22Rv1 (cell line): ENCODE results near the gene ERBB2.
"Not testable (repeated sequence)": the region's sequence is repeated elsewhere in the genome, so short reads cannot be mapped to it uniquely, and the experiment has no call there.

ENCODE experiments used
- H3K27ac ChIP-seq: fragments of 450-650 bp; 2 replicates; pipeline ENCODE4 v1.5.1; 2017
- CTCF ChIP-seq: fragments of 450-650 bp; IDR thresholded peaks from 2 replicates; pipeline ENCODE4 v1.5.1; 2017; ENCODE audit warnings: mild to moderate bottlenecking
- ZFX ChIP-seq: fragments of 450-650 bp; IDR thresholded peaks from 2 replicates; pipeline ENCODE4 v1.6.1; 2017; ENCODE audit warnings: antibody characterized with exemption, borderline replicate concordance

The ERBB2 gene

GRCh38 chr17:39747745-39748144 lies 47.9 kb downstream of the ERBB2 start:
- 0 out of 2 replicates have a peak overlapping the region, but pooled peaks have one; percentile 7 for H3K27ac ChIP-seq
- no peak for TF ChIP-seq CTCF

- not testable (repeated sequence) for H3K27ac ChIP-seq
These were observed 48.7 kb downstream of the ERBB2 start for GRCh38 chr17:39748444-39749034.

- TF ChIP-seq ZFX (no peak), CTCF (no peak)
These were observed 50.5 kb downstream of the ERBB2 start for GRCh38 chr17:39750131-39751015.

GRCh38 chr17:39751016-39751543 lies 51.2 kb downstream of the ERBB2 start:
- TF ChIP-seq CTCF: no peak
- TF ChIP-seq ZFX: no peak
- no peak overlapping the region for H3K27ac ChIP-seq

More at GRCh38 chr17:39750131-39751015, 50.5 kb downstream of the ERBB2 start:
- no peak overlapping the region for H3K27ac ChIP-seq

- TF ChIP-seq CTCF: no peak
- TF ChIP-seq ZFX: no peak
- no peak overlapping the region for H3K27ac ChIP-seq
These were observed 51.8 kb downstream of the ERBB2 start for GRCh38 chr17:39751637-39752036.

GRCh38 chr17:39752241-39752881 lies 52.5 kb downstream of the ERBB2 start:
- TF ChIP-seq ZFX: no peak
- no peak for TF ChIP-seq CTCF
- no peak overlapping the region for H3K27ac ChIP-seq

- H3K27ac ChIP-seq: peak overlapping the region; percentile 72
- no peak for TF ChIP-seq CTCF
These were observed 53.8 kb downstream of the ERBB2 start for GRCh38 chr17:39753514-39754160.
